Measurements from ENCODE around the gene MAN2B1. TPM values are rescaled to one million over a fixed set of nuclear protein-coding genes. Genes with fewer than 3 reads are reported as not detected.

MAN2B1 gene
- polyA plus RNA-seq, 1 experiment, result 66.9 TPM

DNA sequence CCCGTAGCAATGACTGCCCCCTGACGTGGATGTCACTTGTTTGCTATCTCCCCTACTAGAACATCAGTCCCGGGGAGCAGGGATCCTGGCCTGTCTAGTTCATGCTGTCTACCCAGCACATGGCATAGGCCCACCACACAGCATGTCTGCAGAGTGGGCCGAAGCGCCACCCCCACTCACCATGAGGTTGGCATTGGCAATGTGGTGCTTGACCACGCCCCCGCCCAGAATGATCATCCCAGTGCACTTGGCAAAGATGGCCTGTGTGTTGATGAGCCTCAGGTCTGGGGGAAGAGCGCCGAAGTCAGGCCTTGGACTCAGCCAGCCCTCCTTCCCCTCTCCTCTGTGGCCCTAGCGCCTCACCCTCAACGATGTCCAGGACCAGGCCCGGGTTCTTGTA, 10.4 kb upstream of the MAN2B1 start:
- Histone ChIP-seq H3K4me3 (ENCODE audit: low read depth, low read length) (no peak overlapping the region), H3K36me3 (ENCODE audit: control insufficient read depth, insufficient read depth, low read length) (peaks cover 35% of the 10 kb centered on the region), H3K27me3 (ENCODE audit: control insufficient read depth, insufficient read depth, low read length) (no peaks in the 10 kb centered on the region)
- POLR2A ChIA-PET, result no interaction called here
- CTCF ChIA-PET, result interaction anchor here (0.6 to 3.9 kb wide), 10 partner anchors 9 to 617 kb away, joined by 3 to 16 read pairs (median 4); partner anchors contain the start of gene FBXW9
- TF ChIP-seq, protein P1, sequence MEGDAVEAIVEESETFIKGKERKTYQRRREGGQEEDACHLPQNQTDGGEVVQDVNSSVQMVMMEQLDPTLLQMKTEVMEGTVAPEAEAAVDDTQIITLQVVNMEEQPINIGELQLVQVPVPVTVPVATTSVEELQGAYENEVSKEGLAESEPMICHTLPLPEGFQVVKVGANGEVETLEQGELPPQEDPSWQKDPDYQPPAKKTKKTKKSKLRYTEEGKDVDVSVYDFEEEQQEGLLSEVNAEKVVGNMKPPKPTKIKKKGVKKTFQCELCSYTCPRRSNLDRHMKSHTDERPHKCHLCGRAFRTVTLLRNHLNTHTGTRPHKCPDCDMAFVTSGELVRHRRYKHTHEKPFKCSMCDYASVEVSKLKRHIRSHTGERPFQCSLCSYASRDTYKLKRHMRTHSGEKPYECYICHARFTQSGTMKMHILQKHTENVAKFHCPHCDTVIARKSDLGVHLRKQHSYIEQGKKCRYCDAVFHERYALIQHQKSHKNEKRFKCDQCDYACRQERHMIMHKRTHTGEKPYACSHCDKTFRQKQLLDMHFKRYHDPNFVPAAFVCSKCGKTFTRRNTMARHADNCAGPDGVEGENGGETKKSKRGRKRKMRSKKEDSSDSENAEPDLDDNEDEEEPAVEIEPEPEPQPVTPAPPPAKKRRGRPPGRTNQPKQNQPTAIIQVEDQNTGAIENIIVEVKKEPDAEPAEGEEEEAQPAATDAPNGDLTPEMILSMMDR (IDR thresholded peaks at IDR 0.05; ENCODE audit: insufficient read depth, low read depth, low read length), result no peak
- no peak for DNase-seq (ENCODE audit: low read depth)

DNA sequence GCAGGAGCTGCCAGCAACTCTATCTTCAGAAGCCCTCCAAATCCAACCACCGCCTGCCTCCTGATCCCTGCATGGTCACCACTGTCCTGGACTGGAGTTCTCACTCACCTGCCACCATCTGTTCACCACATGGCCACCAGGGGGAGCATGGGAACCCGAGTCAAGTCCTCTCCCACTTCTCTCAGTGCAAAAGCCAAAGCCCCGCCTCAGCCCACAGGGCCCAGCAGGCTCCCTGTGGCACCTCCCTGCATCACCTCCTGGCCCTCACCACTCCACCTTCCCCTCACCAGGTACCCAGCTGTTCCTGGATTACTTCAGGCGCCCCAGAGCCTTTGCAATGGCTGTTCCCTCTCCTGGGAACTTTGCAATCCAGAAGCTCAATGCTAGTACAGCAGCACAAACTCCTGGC, 9.8 kb upstream of the MAN2B1 start:
- POLR2A ChIA-PET, result no interaction called here
- TF ChIP-seq, protein P1 (IDR thresholded peaks at IDR 0.05; ENCODE audit: insufficient read depth, low read depth, low read length), result peak; percentile 91
- Histone ChIP-seq H3K27me3 (ENCODE audit: control insufficient read depth, insufficient read depth, low read length) (no peaks in the 10 kb centered on the region), H3K4me3 (ENCODE audit: low read depth, low read length) (no peak overlapping the region), H3K36me3 (ENCODE audit: control insufficient read depth, insufficient read depth, low read length) (peaks cover 35% of the 10 kb centered on the region)
- CTCF ChIA-PET, result interaction anchor here (0.6 to 3.9 kb wide), 12 partner anchors 8 to 617 kb away, joined by 3 to 16 read pairs (median 4); partner anchors contain the start of genes FBXW9, MAN2B1 and WDR83
- DNase-seq (ENCODE audit: low read depth), result no peak

DNA sequence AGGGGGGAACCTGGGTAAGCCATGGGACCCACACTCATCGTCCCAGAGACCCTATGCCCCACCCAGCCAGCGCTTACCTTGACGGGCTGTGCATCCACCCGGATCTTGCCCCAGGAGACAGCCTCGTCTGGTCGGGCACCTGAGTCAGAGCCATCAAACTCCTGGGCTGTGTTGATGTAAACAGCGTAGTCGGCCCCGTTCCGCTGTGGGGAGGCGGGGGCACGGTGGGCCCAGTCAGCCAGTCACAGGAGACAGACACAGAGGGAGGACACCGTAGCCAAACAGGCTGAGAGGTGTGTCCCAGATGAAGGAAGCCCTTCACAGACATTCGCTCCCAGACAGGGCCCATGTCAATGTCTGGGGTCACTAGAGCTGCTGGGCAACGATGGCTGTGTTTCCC, 9.4 kb upstream of the MAN2B1 start:
- TF ChIP-seq, protein P1 (IDR thresholded peaks at IDR 0.05; ENCODE audit: insufficient read depth, low read depth, low read length), result no peak
- H3K27me3 ChIP-seq (ENCODE audit: control insufficient read depth, insufficient read depth, low read length), result no peaks in the 10 kb centered on the region
- H3K36me3 ChIP-seq (ENCODE audit: control insufficient read depth, insufficient read depth, low read length), result peaks cover 35% of the 10 kb centered on the region
- DNase-seq (ENCODE audit: low read depth), result no peak
- H3K4me3 ChIP-seq (ENCODE audit: low read depth, low read length), result no peak overlapping the region
- POLR2A ChIA-PET, result no interaction called here
- CTCF ChIA-PET, result interaction anchor here (0.6 to 3.9 kb wide), 10 partner anchors 8 to 172 kb away, joined by 3 to 16 read pairs (median 4); partner anchors contain the start of genes MAN2B1 and WDR83

DNA sequence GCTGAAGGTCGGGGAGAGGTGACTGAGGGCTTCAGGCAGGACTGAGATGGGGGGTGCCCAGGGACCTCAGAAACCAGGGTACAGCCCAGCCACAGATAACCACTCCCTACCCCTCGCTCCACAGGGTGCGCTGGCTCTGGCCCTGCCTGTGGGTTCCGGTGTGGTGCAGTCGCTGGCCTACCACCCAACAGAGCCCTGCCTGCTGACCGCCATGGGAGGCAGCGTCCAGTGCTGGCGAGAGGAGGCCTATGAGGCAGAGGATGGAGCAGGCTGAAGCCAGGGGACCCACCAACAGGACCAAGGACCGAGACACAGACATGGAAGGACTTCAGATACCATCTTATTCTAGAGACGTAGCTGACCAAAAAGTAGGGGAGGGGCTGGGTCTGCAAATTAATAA, 8.9 kb upstream of the MAN2B1 start:
- ChIA-PET CTCF (interaction anchor here (1.4 to 1.6 kb wide), 2 partner anchors 9 to 85 kb away, joined by 5 read pairs; partner anchors contain the start of genes MAN2B1 and WDR83), POLR2A (no interaction called here)
- no peak overlapping the region for H3K4me3 ChIP-seq (ENCODE audit: low read depth, low read length)
- TF ChIP-seq, protein P1 (IDR thresholded peaks at IDR 0.05; ENCODE audit: insufficient read depth, low read depth, low read length), result no peak
- DNase-seq (ENCODE audit: low read depth), result no peak
- H3K36me3 ChIP-seq (ENCODE audit: control insufficient read depth, insufficient read depth, low read length), result peaks cover 36% of the 10 kb centered on the region
- no peaks in the 10 kb centered on the region for H3K27me3 ChIP-seq (ENCODE audit: control insufficient read depth, insufficient read depth, low read length)

DNA sequence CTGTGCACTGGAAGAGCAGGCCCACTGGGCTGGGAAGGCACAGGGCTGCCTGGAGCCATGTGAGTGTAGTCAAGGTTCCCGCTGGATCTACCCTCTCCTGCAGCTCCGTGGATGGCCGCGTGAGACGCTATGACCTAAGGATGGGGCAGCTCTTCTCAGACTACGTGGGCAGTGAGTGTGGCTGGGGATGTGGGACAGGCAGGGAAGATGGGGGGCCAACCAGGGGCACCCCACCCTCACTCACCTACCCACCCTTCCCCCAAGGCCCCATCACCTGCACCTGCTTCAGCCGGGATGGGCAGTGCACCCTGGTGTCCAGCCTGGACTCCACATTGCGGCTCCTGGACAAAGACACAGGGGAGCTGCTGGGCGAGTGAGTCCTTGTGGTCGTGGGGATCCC, 6.2 kb upstream of the MAN2B1 start:
- Histone ChIP-seq H3K4me3 (ENCODE audit: low read depth, low read length) (no peak overlapping the region), H3K36me3 (ENCODE audit: control insufficient read depth, insufficient read depth, low read length) (peaks cover 28% of the 10 kb centered on the region), H3K27me3 (ENCODE audit: control insufficient read depth, insufficient read depth, low read length) (no peaks in the 10 kb centered on the region)
- ChIA-PET POLR2A (no interaction called here), CTCF (interaction anchor here (0.7 to 2.3 kb wide), 16 partner anchors 8 to 613 kb away, joined by 3 to 19 read pairs (median 4); partner anchors contain the start of genes DHPS and TRIR)
- no peak for DNase-seq (ENCODE audit: low read depth)
- TF ChIP-seq, protein P1 (IDR thresholded peaks at IDR 0.05; ENCODE audit: insufficient read depth, low read depth, low read length), result no peak
